Measurements from ENCODE around the gene CYP1A2. TPM values are rescaled to one million over a fixed set of nuclear protein-coding genes. Genes with fewer than 3 reads are reported as not detected.
"Not testable (repeated sequence)": the region's sequence is repeated elsewhere in the genome, so short reads cannot be mapped to it uniquely, and the experiment has no call there.

The CYP1A2 gene
- polyA plus RNA-seq, 2 donors = 0.06 TPM; not detected in 1

DNA sequence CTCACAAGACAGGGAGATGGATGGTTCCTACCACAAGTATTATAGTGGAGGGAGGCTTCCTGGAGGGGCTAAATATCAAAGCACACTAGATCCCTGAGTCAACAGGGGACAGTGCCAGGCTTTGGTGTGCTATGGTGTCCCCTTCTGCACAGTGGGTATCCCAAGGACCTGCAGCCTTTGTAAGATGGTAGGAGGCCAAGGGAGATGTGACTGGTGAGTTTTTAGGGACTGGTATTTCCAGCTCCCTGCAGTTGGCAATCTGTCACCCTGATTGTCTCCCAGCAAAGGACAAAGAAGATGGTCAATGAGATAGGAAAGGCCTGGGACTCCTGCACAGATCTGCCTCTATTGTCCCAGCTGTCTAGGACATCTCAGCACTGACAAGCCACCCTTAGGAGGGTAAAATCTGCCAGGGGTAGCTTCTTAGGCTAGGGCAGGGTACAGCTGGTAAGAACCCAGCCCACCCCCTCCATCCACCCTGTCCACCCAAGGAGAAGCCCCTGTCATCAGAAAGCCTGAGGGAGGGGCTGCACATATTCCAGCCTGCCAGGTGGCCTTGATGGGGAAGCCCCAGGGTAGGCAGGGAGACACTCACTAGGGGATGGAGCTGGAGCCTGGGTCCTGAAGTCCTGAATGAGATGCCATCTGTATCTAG, 23.9 kb upstream of the CYP1A2 start:
- Histone ChIP-seq H3K27ac (ENCODE audit: low read depth in 2 of 2, low read length in 1 of 2) (no peak overlapping the region), H3K4me3 (ENCODE audit: low read depth in 1 of 2, low read length in 2 of 2) (no peak overlapping the region), H3K9me3 (ENCODE audit: control insufficient read depth in 2 of 2, insufficient read depth in 1 of 2, low read depth in 1 of 2, low read length in 1 of 2) (no peaks in the 10 kb centered on the region), H3K4me1 (ENCODE audit: control insufficient read depth in 2 of 2, insufficient read depth in 2 of 2, low read length in 1 of 2) (peaks cover 2 to 9% of the 10 kb centered on the region in 2 donors), H3K36me3 (ENCODE audit: control insufficient read depth in 2 of 2, insufficient read depth in 2 of 2, low read length in 1 of 2) (no peaks in the 10 kb centered on the region), H3K27me3 (ENCODE audit: control insufficient read depth in 1 of 2, insufficient read depth in 2 of 2, low read length in 2 of 2) (no peaks in the 10 kb centered on the region)

DNA sequence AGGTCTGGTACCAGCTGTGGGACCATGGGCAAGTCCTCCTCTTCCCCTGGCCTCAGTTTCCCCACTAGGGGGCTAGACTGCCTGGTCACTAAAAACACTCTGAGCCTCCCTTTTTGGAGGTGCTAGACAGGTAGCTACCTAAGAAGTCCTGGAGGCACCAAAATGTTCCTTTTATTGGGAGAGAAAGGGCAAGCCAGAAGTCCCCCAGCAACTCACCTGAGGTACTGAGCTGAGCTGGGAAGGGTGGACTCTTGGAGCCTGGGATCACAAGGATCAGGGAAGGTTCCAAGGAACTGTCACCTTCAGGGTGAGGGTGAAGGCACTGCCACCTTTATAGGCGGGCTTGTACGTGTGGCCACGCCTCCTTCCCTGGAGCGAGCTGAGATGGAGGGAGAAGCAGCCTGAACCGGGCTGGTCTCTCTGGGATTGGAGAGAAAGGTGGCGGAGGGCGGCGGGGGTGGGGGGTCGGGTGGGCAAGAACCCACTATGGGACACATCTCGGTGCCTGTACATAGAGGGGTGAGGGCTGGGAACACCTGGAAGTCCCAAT, 23.3 kb upstream of the CYP1A2 start, which contains the start of gene CYP1A1:
TSS of gene CYP1A1 (minus strand) at position 304 of the 550 bp plus-strand sequence. CDS start 2,431 bp downstream, outside the sequence.
- peak within 1 kb of the TSS; percentile 45 to 48 for H3K4me3 ChIP-seq (ENCODE audit: low read depth in 1 of 2, low read length in 2 of 2)
- WGBS, 2 donors = 1 to 2% methylated on average over 10 of the region's 10 CpGs
- peak within 1 kb of the TSS in 1 of 2 donors; percentile 62 for H3K27ac ChIP-seq (ENCODE audit: low read depth in 2 of 2, low read length in 1 of 2)
- H3K27me3 ChIP-seq (ENCODE audit: control insufficient read depth in 1 of 2, insufficient read depth in 2 of 2, low read length in 2 of 2) = no peaks in the 10 kb centered on the region
- H3K36me3 ChIP-seq (ENCODE audit: control insufficient read depth in 2 of 2, insufficient read depth in 2 of 2, low read length in 1 of 2) = no peaks in the 10 kb centered on the region
- H3K9me3 ChIP-seq (ENCODE audit: control insufficient read depth in 2 of 2, insufficient read depth in 1 of 2, low read depth in 1 of 2, low read length in 1 of 2) = no peaks in the 10 kb centered on the region
- H3K4me1 ChIP-seq (ENCODE audit: control insufficient read depth in 2 of 2, insufficient read depth in 2 of 2, low read length in 1 of 2) = peaks cover 2 to 9% of the 10 kb centered on the region in 2 donors

DNA sequence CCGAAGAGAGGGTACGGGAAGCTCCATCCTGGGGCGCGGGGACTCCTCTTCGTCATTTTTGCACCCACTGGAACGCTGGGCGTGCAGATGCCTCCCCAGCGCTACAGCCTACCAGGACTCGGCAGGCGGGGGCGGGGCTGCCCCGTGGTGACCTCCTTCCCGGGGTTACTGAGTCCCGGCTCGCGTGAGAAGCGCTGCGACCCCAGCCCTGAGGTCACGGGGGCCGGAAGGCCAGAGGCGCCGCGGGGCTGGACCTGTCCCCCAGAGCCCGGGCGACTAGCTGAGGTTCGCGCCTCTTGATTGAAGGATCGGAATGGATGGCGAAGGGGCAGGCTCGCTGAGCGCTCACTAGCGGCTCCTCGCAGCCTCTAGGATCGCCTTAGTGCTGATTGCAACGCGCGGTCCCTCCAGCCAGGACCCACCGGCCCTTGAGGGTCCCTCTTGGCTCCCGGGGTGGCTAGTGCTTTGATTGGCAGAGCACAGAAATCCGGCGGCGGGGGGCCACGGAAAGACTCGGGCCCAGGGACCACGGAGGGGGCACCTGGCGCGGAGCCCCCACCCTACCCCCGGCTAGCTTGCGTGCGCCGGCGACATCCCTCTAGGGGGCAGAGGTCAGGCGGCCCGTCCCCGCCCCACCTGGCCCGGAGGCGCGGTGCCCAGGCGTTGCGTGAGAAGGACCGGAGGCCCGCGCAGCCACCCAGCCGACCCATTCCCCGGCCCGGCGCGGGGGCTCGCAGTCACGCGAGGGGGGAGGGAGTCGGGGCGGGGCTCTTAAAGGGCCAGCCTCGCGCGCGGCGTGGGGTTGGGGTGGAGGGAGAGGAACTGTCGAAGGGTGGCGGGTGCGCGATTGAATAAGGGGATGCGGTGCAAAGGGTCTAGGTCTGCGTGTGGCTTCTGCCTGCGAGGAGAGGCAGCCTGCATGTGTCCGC, 22.5 kb upstream of the CYP1A2 start:
- Histone ChIP-seq H3K9me3 (ENCODE audit: control insufficient read depth in 2 of 2, insufficient read depth in 1 of 2, low read depth in 1 of 2, low read length in 1 of 2) (no peaks in the 10 kb centered on the region), H3K4me1 (ENCODE audit: control insufficient read depth in 2 of 2, insufficient read depth in 2 of 2, low read length in 1 of 2) (peaks cover 2 to 9% of the 10 kb centered on the region in 2 donors), H3K27me3 (ENCODE audit: control insufficient read depth in 1 of 2, insufficient read depth in 2 of 2, low read length in 2 of 2) (no peaks in the 10 kb centered on the region), H3K36me3 (ENCODE audit: control insufficient read depth in 2 of 2, insufficient read depth in 2 of 2, low read length in 1 of 2) (no peaks in the 10 kb centered on the region), H3K4me3 (ENCODE audit: low read depth in 1 of 2, low read length in 2 of 2) (peak overlapping the region; percentile 45 to 48), H3K27ac (ENCODE audit: low read depth in 2 of 2, low read length in 1 of 2) (peak overlapping the region in 1 of 2 donors; percentile 62)
- WGBS, 2 donors = 2% methylated on average over 75 to 86 of the region's 86 CpGs

DNA sequence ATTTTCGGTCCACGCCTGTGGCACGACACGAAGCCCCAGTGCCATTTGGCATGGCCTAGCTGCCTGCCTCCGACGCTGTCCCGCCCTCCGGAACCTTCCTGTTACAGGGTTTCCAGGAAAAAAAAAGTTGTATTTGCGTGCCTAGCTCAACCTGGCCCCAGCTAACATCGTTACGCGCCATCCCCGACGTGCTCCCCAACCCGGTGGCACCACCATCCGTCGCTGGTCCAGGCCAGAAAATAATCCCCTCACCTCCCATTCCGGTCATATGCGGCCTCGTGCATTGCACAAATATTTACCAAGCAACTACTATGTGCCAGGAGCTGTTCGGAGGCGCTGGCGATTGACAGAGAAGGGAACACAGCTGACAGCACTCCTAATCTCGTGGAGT, 21.9 kb upstream of the CYP1A2 start:
- no peaks in the 10 kb centered on the region for H3K9me3 ChIP-seq (ENCODE audit: control insufficient read depth in 2 of 2, insufficient read depth in 1 of 2, low read depth in 1 of 2, low read length in 1 of 2)
- H3K4me3 ChIP-seq (ENCODE audit: low read depth in 1 of 2, low read length in 2 of 2) = peak overlapping the region; percentile 45 to 48
- H3K36me3 ChIP-seq (ENCODE audit: control insufficient read depth in 2 of 2, insufficient read depth in 2 of 2, low read length in 1 of 2) = no peaks in the 10 kb centered on the region
- H3K27me3 ChIP-seq (ENCODE audit: control insufficient read depth in 1 of 2, insufficient read depth in 2 of 2, low read length in 2 of 2) = no peaks in the 10 kb centered on the region
- WGBS, 2 donors = 21 to 24% methylated on average over 22 to 24 of the region's 24 CpGs
- H3K27ac ChIP-seq (ENCODE audit: low read depth in 2 of 2, low read length in 1 of 2) = no peak overlapping the region
- H3K4me1 ChIP-seq (ENCODE audit: control insufficient read depth in 2 of 2, insufficient read depth in 2 of 2, low read length in 1 of 2) = peaks cover 2 to 9% of the 10 kb centered on the region in 2 donors

DNA sequence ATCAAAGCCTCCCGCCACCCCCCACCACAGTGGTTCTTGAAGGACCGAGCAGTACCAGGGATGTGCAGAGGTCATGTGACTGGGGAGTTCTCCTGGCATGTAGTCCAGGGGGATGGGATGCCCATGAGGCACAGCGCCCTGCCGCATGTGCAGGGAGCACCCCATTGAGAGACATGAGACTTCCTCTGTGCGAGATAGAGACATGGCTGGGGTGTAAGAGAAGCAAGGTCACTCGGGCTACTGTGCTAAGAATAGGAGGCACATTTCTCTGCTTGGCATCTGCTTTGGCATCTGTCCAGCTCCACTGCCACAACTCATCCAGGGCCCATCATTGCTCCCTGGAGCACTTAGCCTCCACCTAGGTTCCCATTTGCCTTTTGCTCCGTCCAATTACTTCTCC, 20.9 kb upstream of the CYP1A2 start:
- Histone ChIP-seq H3K4me1 (ENCODE audit: control insufficient read depth in 2 of 2, insufficient read depth in 2 of 2, low read length in 1 of 2) (peaks cover 2 to 9% of the 10 kb centered on the region in 2 donors), H3K27ac (ENCODE audit: low read depth in 2 of 2, low read length in 1 of 2) (no peak overlapping the region), H3K36me3 (ENCODE audit: control insufficient read depth in 2 of 2, insufficient read depth in 2 of 2, low read length in 1 of 2) (no peaks in the 10 kb centered on the region), H3K9me3 (ENCODE audit: control insufficient read depth in 2 of 2, insufficient read depth in 1 of 2, low read depth in 1 of 2, low read length in 1 of 2) (no peaks in the 10 kb centered on the region), H3K4me3 (ENCODE audit: low read depth in 1 of 2, low read length in 2 of 2) (no peak overlapping the region), H3K27me3 (ENCODE audit: control insufficient read depth in 1 of 2, insufficient read depth in 2 of 2, low read length in 2 of 2) (no peaks in the 10 kb centered on the region)
- WGBS, 2 donors = 57 to 66% methylated on average over 7 of the region's 7 CpGs

DNA sequence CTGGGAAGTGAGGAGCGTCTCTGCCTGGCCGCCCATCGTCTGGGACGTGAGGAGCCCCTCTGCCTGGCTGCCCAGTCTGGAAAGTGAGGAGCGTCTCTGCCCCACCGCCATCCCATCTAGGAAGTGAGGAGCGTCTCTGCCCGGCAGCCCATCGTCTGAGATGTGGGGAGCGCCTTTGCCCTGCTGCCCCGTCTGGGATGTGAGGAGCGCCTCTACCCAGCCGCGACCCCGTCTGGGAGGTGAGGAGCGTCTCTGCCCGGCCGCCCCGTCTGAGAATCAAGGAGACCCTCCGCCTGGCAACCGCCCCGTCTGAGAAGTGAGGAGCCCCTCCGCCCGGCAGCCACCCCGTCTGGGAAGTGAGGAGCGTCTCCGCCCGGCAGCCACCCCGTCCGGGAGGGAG, 19.9 kb upstream of the CYP1A2 start:
- H3K9me3 ChIP-seq (ENCODE audit: control insufficient read depth in 2 of 2, insufficient read depth in 1 of 2, low read depth in 1 of 2, low read length in 1 of 2); H3K27me3 ChIP-seq (ENCODE audit: control insufficient read depth in 1 of 2, insufficient read depth in 2 of 2, low read length in 2 of 2); H3K36me3 ChIP-seq (ENCODE audit: control insufficient read depth in 2 of 2, insufficient read depth in 2 of 2, low read length in 1 of 2); H3K4me1 ChIP-seq (ENCODE audit: control insufficient read depth in 2 of 2, insufficient read depth in 2 of 2, low read length in 1 of 2); H3K27ac ChIP-seq (ENCODE audit: low read depth in 2 of 2, low read length in 1 of 2); H3K4me3 ChIP-seq (ENCODE audit: low read depth in 1 of 2, low read length in 2 of 2): not testable (repeated sequence)
- WGBS, 2 donors = 81% methylated on average over 11 to 23 of the region's 30 CpGs

DNA sequence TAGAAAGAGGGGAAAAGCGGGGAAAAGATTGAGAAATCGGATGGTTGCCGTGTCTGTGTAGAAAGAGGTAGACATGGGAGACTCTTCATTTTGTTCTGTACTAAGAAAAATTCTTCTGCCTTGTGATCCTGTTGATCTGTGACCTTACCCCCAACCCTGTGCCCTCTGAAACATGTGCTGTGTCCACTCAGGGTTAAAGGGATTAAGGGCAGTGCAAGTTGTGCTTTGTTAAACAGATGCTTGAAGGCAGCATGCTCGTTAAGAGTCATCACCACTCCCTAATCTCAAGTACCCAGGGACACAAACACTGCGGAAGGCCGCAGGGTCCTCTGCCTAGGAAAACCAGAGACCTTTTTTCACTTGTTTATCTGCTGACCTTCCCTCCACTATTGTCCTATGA, 19.3 kb upstream of the CYP1A2 start:
- H3K9me3 ChIP-seq (ENCODE audit: control insufficient read depth in 2 of 2, insufficient read depth in 1 of 2, low read depth in 1 of 2, low read length in 1 of 2); H3K27me3 ChIP-seq (ENCODE audit: control insufficient read depth in 1 of 2, insufficient read depth in 2 of 2, low read length in 2 of 2); H3K4me1 ChIP-seq (ENCODE audit: control insufficient read depth in 2 of 2, insufficient read depth in 2 of 2, low read length in 1 of 2); H3K4me3 ChIP-seq (ENCODE audit: low read depth in 1 of 2, low read length in 2 of 2); H3K27ac ChIP-seq (ENCODE audit: low read depth in 2 of 2, low read length in 1 of 2); H3K36me3 ChIP-seq (ENCODE audit: control insufficient read depth in 2 of 2, insufficient read depth in 2 of 2, low read length in 1 of 2): not testable (repeated sequence)
- 68 to 81% methylated on average over 5 to 6 of the region's 6 CpGs for WGBS, 2 donors

DNA sequence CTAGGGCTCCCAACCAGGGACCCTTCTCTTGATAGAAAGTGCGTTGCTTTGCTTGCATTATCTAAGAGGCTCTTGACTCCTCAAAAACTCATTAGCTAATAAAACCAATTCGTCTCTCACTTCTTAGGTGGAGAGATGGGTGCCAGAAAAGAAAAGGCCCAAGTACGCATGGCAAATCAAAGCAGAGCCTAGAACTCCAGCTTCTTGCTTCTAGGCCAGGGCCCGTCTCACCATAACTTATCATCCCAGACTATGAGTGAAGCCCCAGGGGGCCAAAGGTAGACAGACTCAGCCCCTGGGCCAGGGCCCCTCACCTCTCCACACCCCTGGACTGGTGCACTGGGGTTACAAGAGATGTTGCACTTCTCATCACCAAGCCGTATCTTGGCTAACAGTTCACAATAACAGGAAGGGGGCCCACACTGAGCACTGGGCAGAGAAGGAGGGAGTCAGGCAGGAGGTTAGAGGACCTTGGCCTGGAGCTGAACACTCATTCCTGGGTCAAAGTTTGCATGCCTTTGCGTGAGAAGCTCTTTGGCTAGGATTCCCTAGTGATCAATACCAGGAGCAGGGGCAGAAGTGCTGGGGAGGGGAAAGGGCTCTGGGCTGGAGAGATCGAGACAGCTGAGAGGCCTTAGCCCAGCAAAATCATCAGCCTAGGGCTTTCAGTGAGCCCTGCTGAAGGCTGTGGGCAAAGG, 17.9 kb upstream of the CYP1A2 start:
- no peaks in the 10 kb centered on the region for H3K27me3 ChIP-seq (ENCODE audit: control insufficient read depth in 1 of 2, insufficient read depth in 2 of 2, low read length in 2 of 2)
- H3K4me3 ChIP-seq (ENCODE audit: low read depth in 1 of 2, low read length in 2 of 2) = no peak overlapping the region
- 76 to 83% methylated on average over 7 of the region's 7 CpGs for WGBS, 2 donors
- peaks cover 2 to 9% of the 10 kb centered on the region in 2 donors for H3K4me1 ChIP-seq (ENCODE audit: control insufficient read depth in 2 of 2, insufficient read depth in 2 of 2, low read length in 1 of 2)
- no peaks in the 10 kb centered on the region for H3K36me3 ChIP-seq (ENCODE audit: control insufficient read depth in 2 of 2, insufficient read depth in 2 of 2, low read length in 1 of 2)
- H3K9me3 ChIP-seq (ENCODE audit: control insufficient read depth in 2 of 2, insufficient read depth in 1 of 2, low read depth in 1 of 2, low read length in 1 of 2) = no peaks in the 10 kb centered on the region
- no peak overlapping the region for H3K27ac ChIP-seq (ENCODE audit: low read depth in 2 of 2, low read length in 1 of 2)

DNA sequence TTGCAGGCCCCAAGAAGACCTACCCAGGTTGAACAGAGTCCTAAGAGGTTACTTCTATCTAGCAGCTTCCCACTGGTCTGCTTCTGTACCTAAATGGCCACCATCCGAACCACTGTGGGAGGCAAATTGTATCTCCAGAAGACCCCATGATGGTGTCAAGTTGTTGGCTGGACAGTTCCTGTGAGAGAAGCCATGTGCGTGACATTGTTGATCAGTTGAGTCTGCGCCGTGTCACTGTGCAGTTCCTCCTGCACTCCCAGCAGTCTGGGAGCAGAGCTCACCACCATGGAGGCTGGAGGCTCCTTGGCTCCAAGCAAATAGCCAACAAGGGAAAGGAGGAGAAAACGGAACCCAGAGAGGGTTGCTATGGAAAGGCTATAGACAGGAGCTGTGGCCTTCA, 15.8 kb upstream of the CYP1A2 start:
- Histone ChIP-seq H3K9me3 (ENCODE audit: control insufficient read depth in 2 of 2, insufficient read depth in 1 of 2, low read depth in 1 of 2, low read length in 1 of 2) (no peaks in the 10 kb centered on the region), H3K27me3 (ENCODE audit: control insufficient read depth in 1 of 2, insufficient read depth in 2 of 2, low read length in 2 of 2) (no peaks in the 10 kb centered on the region), H3K27ac (ENCODE audit: low read depth in 2 of 2, low read length in 1 of 2) (no peak overlapping the region), H3K36me3 (ENCODE audit: control insufficient read depth in 2 of 2, insufficient read depth in 2 of 2, low read length in 1 of 2) (no peaks in the 10 kb centered on the region), H3K4me1 (ENCODE audit: control insufficient read depth in 2 of 2, insufficient read depth in 2 of 2, low read length in 1 of 2) (no peaks in the 10 kb centered on the region), H3K4me3 (ENCODE audit: low read depth in 1 of 2, low read length in 2 of 2) (no peak overlapping the region)
- WGBS, 2 donors = 87% methylated on average over 5 of the region's 5 CpGs
